Measurements from ENCODE around the gene STX4. TPM values are rescaled to one million over a fixed set of nuclear protein-coding genes. Genes with fewer than 3 reads are reported as not detected.

Gene STX4
- total RNA-seq, 1 experiment from 2014 or later = 26.0 TPM

DNA sequence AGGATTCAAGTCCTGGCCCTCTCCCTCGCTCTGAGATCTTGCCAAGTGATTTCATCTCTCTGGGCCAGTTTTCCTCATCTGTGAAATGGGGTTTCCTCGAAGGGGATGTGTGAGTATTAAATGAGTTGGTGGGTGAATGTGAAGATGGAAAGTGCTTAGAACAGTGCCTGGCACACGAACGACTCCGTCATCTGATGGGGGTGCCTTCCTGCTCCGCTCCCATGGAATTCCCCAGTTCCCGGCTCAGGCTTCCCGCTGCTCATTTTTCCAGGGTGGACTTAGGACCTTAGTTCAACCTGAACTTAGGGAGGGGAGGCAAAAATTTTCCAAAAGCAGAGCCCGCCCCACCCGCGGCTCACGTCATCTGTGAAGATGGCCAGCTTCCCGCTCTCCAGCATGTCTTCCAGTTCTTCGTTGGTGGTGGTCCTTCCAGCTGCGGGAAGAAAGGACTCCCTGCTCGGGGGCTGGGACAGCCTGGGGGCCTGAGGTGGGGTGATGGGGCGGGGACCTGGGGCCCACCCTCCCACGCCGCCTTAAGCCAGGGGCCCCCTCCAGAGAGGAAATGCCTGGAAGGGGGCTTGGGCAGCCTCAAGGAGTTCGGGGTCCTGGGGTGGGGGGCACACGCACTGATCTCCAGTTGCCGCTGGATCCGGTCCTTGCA, 36.9 kb upstream of the STX4 start:
- Histone ChIP-seq H3K9me3 (ENCODE audit: control insufficient read depth in 1 of 2, insufficient read depth in 1 of 2, low read depth in 1 of 2, low read length in 2 of 2) (no peaks in the 10 kb centered on the region), H4K20me1 (ENCODE audit: insufficient read depth) (no peaks in the 10 kb centered on the region), H3K4me3 (replicated peaks in 1 of 2; ENCODE audit: low read depth in 1 of 2, low read length in 2 of 2) (peak overlapping the region; percentile 72 to 83), H3K79me2 (ENCODE audit: insufficient read depth, low read length) (no peaks in the 10 kb centered on the region), H3K4me2 (ENCODE audit: low read length) (peak overlapping the region; percentile 99), H3K27me3 (ENCODE audit: insufficient read depth, low read length) (no peaks in the 10 kb centered on the region), H3K27ac (ENCODE audit: low read depth, low read length) (peak overlapping the region; percentile 70), H3K9me2 (ENCODE audit: insufficient read depth) (no peaks in the 10 kb centered on the region), H3K36me3 (ENCODE audit: control insufficient read depth in 1 of 2, insufficient read depth in 2 of 2, low read length in 2 of 2) (no peaks in the 10 kb centered on the region), H3K4me1 (ENCODE audit: control insufficient read depth in 1 of 2, insufficient read depth in 2 of 2, low read length in 2 of 2) (peaks cover 22 to 44% of the 10 kb centered on the region in 2 experiments), H2AFZ (ENCODE audit: low read depth, low read length, poor library complexity, severe bottlenecking) (peak overlapping the region; percentile 85), H3K9ac (ENCODE audit: low read length) (peak overlapping the region; percentile 87)
- POLR2A ChIA-PET = interaction anchor here (0.9 kb wide), 1 partner anchor 37 kb away, joined by 4 read pairs; the partner anchor contains the start of gene STX4
- TF ChIP-seq, protein P1, sequence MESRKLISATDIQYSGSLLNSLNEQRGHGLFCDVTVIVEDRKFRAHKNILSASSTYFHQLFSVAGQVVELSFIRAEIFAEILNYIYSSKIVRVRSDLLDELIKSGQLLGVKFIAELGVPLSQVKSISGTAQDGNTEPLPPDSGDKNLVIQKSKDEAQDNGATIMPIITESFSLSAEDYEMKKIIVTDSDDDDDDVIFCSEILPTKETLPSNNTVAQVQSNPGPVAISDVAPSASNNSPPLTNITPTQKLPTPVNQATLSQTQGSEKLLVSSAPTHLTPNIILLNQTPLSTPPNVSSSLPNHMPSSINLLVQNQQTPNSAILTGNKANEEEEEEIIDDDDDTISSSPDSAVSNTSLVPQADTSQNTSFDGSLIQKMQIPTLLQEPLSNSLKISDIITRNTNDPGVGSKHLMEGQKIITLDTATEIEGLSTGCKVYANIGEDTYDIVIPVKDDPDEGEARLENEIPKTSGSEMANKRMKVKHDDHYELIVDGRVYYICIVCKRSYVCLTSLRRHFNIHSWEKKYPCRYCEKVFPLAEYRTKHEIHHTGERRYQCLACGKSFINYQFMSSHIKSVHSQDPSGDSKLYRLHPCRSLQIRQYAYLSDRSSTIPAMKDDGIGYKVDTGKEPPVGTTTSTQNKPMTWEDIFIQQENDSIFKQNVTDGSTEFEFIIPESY (IDR thresholded peaks at IDR 0.05; ENCODE audit: extremely low read depth, insufficient replicate concordance, low read length) = no peak
- TF ChIP-seq YY1 (IDR thresholded peaks at IDR 0.05; ENCODE audit: extremely low read depth, insufficient replicate concordance, low read depth, low read length) (no peak), CEBPB (IDR thresholded peaks at IDR 0.05; ENCODE audit: low read depth) (no peak), ELF1 (IDR thresholded peaks at IDR 0.05; ENCODE audit: borderline replicate concordance, low read depth) (no peak), RAD21 (IDR thresholded peaks at IDR 0.05; ENCODE audit: low read depth) (no peak), SP1 (IDR thresholded peaks at IDR 0.05; ENCODE audit: low read depth) (no peak), FOSL1 (IDR thresholded peaks at IDR 0.05; ENCODE audit: low read depth) (no peak), POLR2AphosphoS5 (IDR thresholded peaks at IDR 0.05; ENCODE audit: low read depth, low read length) (no peak), ZNF274 (IDR thresholded peaks at IDR 0.05; ENCODE audit: low read depth, low read length) (no peak), EZH2 (IDR thresholded peaks at IDR 0.05) (no peak), SIN3A (IDR thresholded peaks at IDR 0.05; ENCODE audit: low read depth) (no peak), ZFX (IDR thresholded peaks at IDR 0.05) (no peak), POLR2A (IDR thresholded peaks at IDR 0.05; ENCODE audit: borderline replicate concordance, extremely low read depth, insufficient read depth, insufficient read length) (no peak)
- TF ChIP-seq, protein P2, sequence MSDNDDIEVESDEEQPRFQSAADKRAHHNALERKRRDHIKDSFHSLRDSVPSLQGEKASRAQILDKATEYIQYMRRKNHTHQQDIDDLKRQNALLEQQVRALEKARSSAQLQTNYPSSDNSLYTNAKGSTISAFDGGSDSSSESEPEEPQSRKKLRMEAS (IDR thresholded peaks at IDR 0.05) = no peak
- TF ChIP-seq, protein P3, sequence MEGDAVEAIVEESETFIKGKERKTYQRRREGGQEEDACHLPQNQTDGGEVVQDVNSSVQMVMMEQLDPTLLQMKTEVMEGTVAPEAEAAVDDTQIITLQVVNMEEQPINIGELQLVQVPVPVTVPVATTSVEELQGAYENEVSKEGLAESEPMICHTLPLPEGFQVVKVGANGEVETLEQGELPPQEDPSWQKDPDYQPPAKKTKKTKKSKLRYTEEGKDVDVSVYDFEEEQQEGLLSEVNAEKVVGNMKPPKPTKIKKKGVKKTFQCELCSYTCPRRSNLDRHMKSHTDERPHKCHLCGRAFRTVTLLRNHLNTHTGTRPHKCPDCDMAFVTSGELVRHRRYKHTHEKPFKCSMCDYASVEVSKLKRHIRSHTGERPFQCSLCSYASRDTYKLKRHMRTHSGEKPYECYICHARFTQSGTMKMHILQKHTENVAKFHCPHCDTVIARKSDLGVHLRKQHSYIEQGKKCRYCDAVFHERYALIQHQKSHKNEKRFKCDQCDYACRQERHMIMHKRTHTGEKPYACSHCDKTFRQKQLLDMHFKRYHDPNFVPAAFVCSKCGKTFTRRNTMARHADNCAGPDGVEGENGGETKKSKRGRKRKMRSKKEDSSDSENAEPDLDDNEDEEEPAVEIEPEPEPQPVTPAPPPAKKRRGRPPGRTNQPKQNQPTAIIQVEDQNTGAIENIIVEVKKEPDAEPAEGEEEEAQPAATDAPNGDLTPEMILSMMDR (IDR thresholded peaks at IDR 0.05 in 2 of 3, conservative IDR thresholded peaks at IDR 0.05 in 1 of 3; ENCODE audit: borderline replicate concordance in 1 of 3, insufficient read depth in 1 of 3, low read depth in 2 of 3, low read length in 2 of 3) = no peak
- TF ChIP-seq, protein P4, sequence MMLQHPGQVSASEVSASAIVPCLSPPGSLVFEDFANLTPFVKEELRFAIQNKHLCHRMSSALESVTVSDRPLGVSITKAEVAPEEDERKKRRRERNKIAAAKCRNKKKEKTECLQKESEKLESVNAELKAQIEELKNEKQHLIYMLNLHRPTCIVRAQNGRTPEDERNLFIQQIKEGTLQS (IDR thresholded peaks at IDR 0.05) = no peak
- TF ChIP-seq, protein P5, sequence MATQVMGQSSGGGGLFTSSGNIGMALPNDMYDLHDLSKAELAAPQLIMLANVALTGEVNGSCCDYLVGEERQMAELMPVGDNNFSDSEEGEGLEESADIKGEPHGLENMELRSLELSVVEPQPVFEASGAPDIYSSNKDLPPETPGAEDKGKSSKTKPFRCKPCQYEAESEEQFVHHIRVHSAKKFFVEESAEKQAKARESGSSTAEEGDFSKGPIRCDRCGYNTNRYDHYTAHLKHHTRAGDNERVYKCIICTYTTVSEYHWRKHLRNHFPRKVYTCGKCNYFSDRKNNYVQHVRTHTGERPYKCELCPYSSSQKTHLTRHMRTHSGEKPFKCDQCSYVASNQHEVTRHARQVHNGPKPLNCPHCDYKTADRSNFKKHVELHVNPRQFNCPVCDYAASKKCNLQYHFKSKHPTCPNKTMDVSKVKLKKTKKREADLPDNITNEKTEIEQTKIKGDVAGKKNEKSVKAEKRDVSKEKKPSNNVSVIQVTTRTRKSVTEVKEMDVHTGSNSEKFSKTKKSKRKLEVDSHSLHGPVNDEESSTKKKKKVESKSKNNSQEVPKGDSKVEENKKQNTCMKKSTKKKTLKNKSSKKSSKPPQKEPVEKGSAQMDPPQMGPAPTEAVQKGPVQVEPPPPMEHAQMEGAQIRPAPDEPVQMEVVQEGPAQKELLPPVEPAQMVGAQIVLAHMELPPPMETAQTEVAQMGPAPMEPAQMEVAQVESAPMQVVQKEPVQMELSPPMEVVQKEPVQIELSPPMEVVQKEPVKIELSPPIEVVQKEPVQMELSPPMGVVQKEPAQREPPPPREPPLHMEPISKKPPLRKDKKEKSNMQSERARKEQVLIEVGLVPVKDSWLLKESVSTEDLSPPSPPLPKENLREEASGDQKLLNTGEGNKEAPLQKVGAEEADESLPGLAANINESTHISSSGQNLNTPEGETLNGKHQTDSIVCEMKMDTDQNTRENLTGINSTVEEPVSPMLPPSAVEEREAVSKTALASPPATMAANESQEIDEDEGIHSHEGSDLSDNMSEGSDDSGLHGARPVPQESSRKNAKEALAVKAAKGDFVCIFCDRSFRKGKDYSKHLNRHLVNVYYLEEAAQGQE (IDR thresholded peaks at IDR 0.05; ENCODE audit: low read depth) = no peak
- no peak for DNase-seq (ENCODE audit: low read depth, low spot score)
- RAD21 ChIA-PET (ENCODE audit: low non-redundant PET in 1 of 2, low total read pairs in 2 of 2, uncharacterized antibody in 2 of 2, unreplicated experiment in 2 of 2) = interaction anchor here in 1 of 2 experiments (0.6 to 1.3 kb wide), 3 partner anchors 11 to 145 kb away, joined by 3 read pairs; no protein-coding TSS in a partner anchor
- intact Hi-C loops (cut with micrococcal nuclease) = loop anchor here (5.0 kb wide), 2 partner anchors 76 to 96 kb away; partner anchors contain the start of genes VKORC1, ZNF646 and ZNF668
- BruUV-seq (replicated peaks) = TSS peak; percentile 92
- ATAC-seq = peak; percentile 7
- CTCF ChIA-PET = interaction anchor here (1.1 to 1.7 kb wide), 2 partner anchors 11 to 64 kb away, joined by 3 to 5 read pairs; partner anchors contain the start of gene HSD3B7
